K562 (cell line): ENCODE results near the gene TMEM132E. TPM values are rescaled to one million over a fixed set of nuclear protein-coding genes. Genes with fewer than 3 reads are reported as not detected.

Experiments
- CREB1 ChIP-seq, 2 experiments: sonication (generic) in 1 of 2; formaldehyde crosslinking in 1 of 2; IDR thresholded peaks; 2 replicates each; pipeline versions ENCODE4 v1.6.1 to v1.8.0; 2012 to 2022; ENCODE audit warnings: inconsistent platforms in 1 of 2, mild to moderate bottlenecking in 1 of 2, missing genetic modification reagents in 1 of 2, moderate library complexity in 1 of 2
- DLX4 ChIP-seq: fragments of 250-450 bp; sonication (Bioruptor Pico); IDR thresholded peaks from 2 replicates; pipeline ENCODE4 v1.6.1; 2021; ENCODE audit warnings: mild to moderate bottlenecking
- E2F3 ChIP-seq: fragments of 250-450 bp; sonication (Bioruptor Pico); IDR thresholded peaks from 2 replicates; pipeline ENCODE4 v1.4.0; 2020; ENCODE audit warnings: mild to moderate bottlenecking
- E2F6 ChIP-seq, 2 experiments: IDR thresholded peaks; 2 replicates each; pipeline ENCODE4 v1.6.1; 2011; ENCODE audit warnings: borderline replicate concordance in 1 of 2, control low read depth in 1 of 2, low read depth in 1 of 2, low read length in 1 of 2, mild to moderate bottlenecking in 1 of 2, mixed read lengths in 1 of 2, moderate library complexity in 1 of 2; ENCODE audit not compliant: insufficient read depth in 1 of 2, insufficient read length in 1 of 2, poor library complexity in 1 of 2, severe bottlenecking in 1 of 2; ENCODE audit errors: extremely low read depth in 1 of 2
- GATAD2A ChIP-seq: fragments of 450-650 bp; IDR thresholded peaks from 2 replicates; pipeline ENCODE4 v1.6.1; 2017
- L3MBTL2 ChIP-seq: fragments of 450-650 bp; IDR thresholded peaks from 2 replicates; pipeline ENCODE4 v1.6.1; 2016; ENCODE audit warnings: mild to moderate bottlenecking, moderate library complexity
- MGA ChIP-seq: fragments of 450-650 bp; IDR thresholded peaks from 2 replicates; pipeline ENCODE4 v1.6.1; 2016; ENCODE audit warnings: mild to moderate bottlenecking, moderate library complexity
- TCF7L2 ChIP-seq: fragments of 150-350 bp; IDR thresholded peaks from 2 replicates; pipeline ENCODE4 v1.6.1; 2016; ENCODE audit warnings: low read depth, mild to moderate bottlenecking, low read length, moderate library complexity
- ZBTB7A ChIP-seq: IDR thresholded peaks from 2 replicates; pipeline ENCODE4 v1.6.1; 2011; ENCODE audit warnings: low read depth, mild to moderate bottlenecking, low read length, moderate library complexity, borderline replicate concordance; ENCODE audit not compliant: control insufficient read depth
- polyA plus RNA-seq, 8 experiments: library from polyadenylated mRNA; depleted of rRNA in 4 of 8; stranded (reverse) in 5 of 8; unstranded in 3 of 8; fragments of >200 nt; fragmentation: Nextera tagmentation in 2 of 8; fragmentation: Illumina TruSeq in 1 of 8; extraction: Ambion mirVana in 2 of 8; extraction: Trizol in 1 of 8; gene quantifications; 2 replicates each; pipeline versions ENCODE4 v1.2.1 to v1.2.3, GENCODE V29; 2011 to 2014; ENCODE audit warnings: inconsistent platforms in 1 of 8, missing spikeins in 1 of 8
- total RNA-seq, 7 experiments: library from RNA; depleted of rRNA in 6 of 7; stranded (reverse); fragments of >200 nt in 6 of 7; fragmentation: Illumina TruSeq in 2 of 7; extraction: Trizol in 2 of 7; gene quantifications; 2 replicates each; pipeline versions ENCODE4 v1.2.1 to v1.2.3, GENCODE V29; 2011 to 2021; ENCODE audit warnings: low replicate concordance in 1 of 7
- TF ChIP-seq, protein P1 (sequence below): sonication (generic); formaldehyde crosslinking; IDR thresholded peaks from 2 replicates; pipeline ENCODE4 v1.4.0; 2020; ENCODE audit warnings: mild to moderate bottlenecking, missing genetic modification reagents

The TMEM132E gene
- total and polyA plus RNA-seq, 9 of the 15 experiments (the other 6 are each of a cell fraction or from before 2014, with no cell fraction given), result not detected

- 0 out of 2 replicates have a peak, but pooled peaks have one; percentile 23 for TF ChIP-seq MGA
- TF ChIP-seq, protein P1, sequence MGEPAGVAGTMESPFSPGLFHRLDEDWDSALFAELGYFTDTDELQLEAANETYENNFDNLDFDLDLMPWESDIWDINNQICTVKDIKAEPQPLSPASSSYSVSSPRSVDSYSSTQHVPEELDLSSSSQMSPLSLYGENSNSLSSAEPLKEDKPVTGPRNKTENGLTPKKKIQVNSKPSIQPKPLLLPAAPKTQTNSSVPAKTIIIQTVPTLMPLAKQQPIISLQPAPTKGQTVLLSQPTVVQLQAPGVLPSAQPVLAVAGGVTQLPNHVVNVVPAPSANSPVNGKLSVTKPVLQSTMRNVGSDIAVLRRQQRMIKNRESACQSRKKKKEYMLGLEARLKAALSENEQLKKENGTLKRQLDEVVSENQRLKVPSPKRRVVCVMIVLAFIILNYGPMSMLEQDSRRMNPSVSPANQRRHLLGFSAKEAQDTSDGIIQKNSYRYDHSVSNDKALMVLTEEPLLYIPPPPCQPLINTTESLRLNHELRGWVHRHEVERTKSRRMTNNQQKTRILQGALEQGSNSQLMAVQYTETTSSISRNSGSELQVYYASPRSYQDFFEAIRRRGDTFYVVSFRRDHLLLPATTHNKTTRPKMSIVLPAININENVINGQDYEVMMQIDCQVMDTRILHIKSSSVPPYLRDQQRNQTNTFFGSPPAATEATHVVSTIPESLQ (CRISPR knock-in tag), result no peak
- TF ChIP-seq TCF7L2, result no peak
- no peak for TF ChIP-seq DLX4 (CRISPR knock-in tag)
- TF ChIP-seq ZBTB7A, result peak; percentile 32; the same call in 1 of the 2 replicates
- TF ChIP-seq CREB1 (IDR thresholded peaks at IDR 0.05), result no peak
- TF ChIP-seq CREB1 (CRISPR knock-in tag; IDR thresholded peaks at IDR 0.05), result no peak
- TF ChIP-seq E2F6 (IDR thresholded peaks at IDR 0.05; ENCODE audit: borderline replicate concordance in 1 of 2, extremely low read depth in 1 of 2, insufficient read depth in 1 of 2, insufficient read length in 1 of 2, low read depth in 1 of 2, low read length in 1 of 2, poor library complexity in 1 of 2, severe bottlenecking in 1 of 2), result peak in 1 of 2 experiments; percentile 78
- no peak for TF ChIP-seq E2F3 (CRISPR knock-in tag)
- peak; percentile 43 for TF ChIP-seq L3MBTL2
- TF ChIP-seq GATAD2A, result no peak
Measured at GRCh38 chr17:34580685-34581445, 1.5 kb downstream of the TMEM132E start (continued).
